Ovary (tissue), 9 donors: ENCODE measurements around the gene CCDC196. TPM values are rescaled to one million over a fixed set of nuclear protein-coding genes. Genes with fewer than 3 reads are reported as not detected.
A peak's percentile ranks its signal among the peaks of the same experiment; 100 is the strongest.

Experiments
- DNase-seq, 5 donors: peaks; one replicate each; pipeline ENCODE4 v3.0.0-alpha.2; 2019 to 2020
- H3K27ac ChIP-seq, 2 donors: fragments of 200-600 bp; one replicate each; pipeline versions ENCODE4 v1.5.1 to v1.8.0; 2019 to 2022
- H3K27me3 ChIP-seq: fragments of 200-600 bp; one replicate; pipeline ENCODE4 v1.8.0; 2022
- H3K36me3 ChIP-seq: fragments of 200-600 bp; sonication (generic); one replicate; pipeline ENCODE4 v1.5.1; 2019
- H3K4me1 ChIP-seq: one replicate; pipeline ENCODE4 v1.8.1; 2013; ENCODE audit warnings: mild to moderate bottlenecking, moderate library complexity; ENCODE audit not compliant: insufficient read depth
- H3K4me3 ChIP-seq: fragments of 200-600 bp; sonication (generic); one replicate; pipeline ENCODE4 v1.5.1; 2017
- H3K9me3 ChIP-seq, 2 donors: fragments of 200-600 bp in 1 of 2; sonication (generic) in 1 of 2; one replicate each; pipeline versions ENCODE4 v1.5.1 to v1.8.1; 2013 to 2019; ENCODE audit warnings: mild to moderate bottlenecking in 1 of 2, moderate library complexity in 1 of 2
- EP300 ChIP-seq: sonication (generic); formaldehyde crosslinking; IDR thresholded peaks from one replicate; pipeline ENCODE4 v1.6.1; 2017; ENCODE audit warnings: antibody characterized with exemption
- POLR2A ChIP-seq: fragments of 450-650 bp; IDR thresholded peaks from one replicate; pipeline ENCODE4 v1.6.1; 2017; ENCODE audit warnings: antibody characterized with exemption, mild to moderate bottlenecking, moderate library complexity
- WGBS, 3 donors: extraction: QIAGEN DNeasy Blood & Tissue Kit in 1 of 3; methylation state at CpG; one replicate each; pipeline versions ENCODE4 v1.1.5 to v1.1.7; 2013 to 2017; 5-methylcytosine and 5-hydroxymethylcytosine counted together
- intact Hi-C, 4 donors: fragments of 100-400 bp; cut with DNase I; formaldehyde crosslinking; loops; one replicate each; pipeline versions ENCODE4 v1.11.0 to v1.15.1; 2022 to 2023
- polyA plus RNA-seq, 2 donors: library from polyadenylated mRNA; stranded (reverse); fragments of 200-250 nt in 1 of 2; fragments of 350-450 nt in 1 of 2; fragmentation: Illumina TruSeq in 1 of 2; extraction: RNeasy Lipid Tissue Mini Kit (QIAGEN cat#74804) in 1 of 2; gene quantifications; one replicate each; pipeline ENCODE4 v1.2.3, GENCODE V29; 2013 to 2014
- total RNA-seq, 7 donors: library from RNA; depleted of rRNA in 2 of 7; stranded (reverse); fragments of >200 nt in 2 of 7; fragmentation: NEBNext Ultra II Directional in 3 of 7; extraction: Animal tissue kit (Norgen Biotek cat#: 25700) in 3 of 7; gene quantifications; one replicate each; pipeline versions ENCODE4 v1.1.0 to v1.2.4, GENCODE V29; 2016 to 2023
- TF ChIP-seq, protein P1 (sequence below), 3 donors: fragments of 450-650 bp in 2 of 3; fragments of 200-600 bp in 1 of 3; IDR thresholded peaks; one replicate each; pipeline versions ENCODE4 v1.5.1 to v1.8.0; 2016 to 2022; ENCODE audit warnings: antibody characterized with exemption in 3 of 3, mild to moderate bottlenecking in 1 of 3
- donor health status: DM: no; HTN: no; CAD: no; lungs with moderate emphysema.
- donor health status: DM: no; HTN: no; CAD: no.
- donor health status: Bipolar disorder and iron deficiency.
- donor health status: DM: yes; HTN: yes; CAD: no.
- donor health status: DM: no; HTN: no; CAD: no.
- donor health status: DM: yes; HTN: yes; CAD: no.

Gene CCDC196
- total and polyA plus RNA-seq, 9 donors: not detected

DNA sequence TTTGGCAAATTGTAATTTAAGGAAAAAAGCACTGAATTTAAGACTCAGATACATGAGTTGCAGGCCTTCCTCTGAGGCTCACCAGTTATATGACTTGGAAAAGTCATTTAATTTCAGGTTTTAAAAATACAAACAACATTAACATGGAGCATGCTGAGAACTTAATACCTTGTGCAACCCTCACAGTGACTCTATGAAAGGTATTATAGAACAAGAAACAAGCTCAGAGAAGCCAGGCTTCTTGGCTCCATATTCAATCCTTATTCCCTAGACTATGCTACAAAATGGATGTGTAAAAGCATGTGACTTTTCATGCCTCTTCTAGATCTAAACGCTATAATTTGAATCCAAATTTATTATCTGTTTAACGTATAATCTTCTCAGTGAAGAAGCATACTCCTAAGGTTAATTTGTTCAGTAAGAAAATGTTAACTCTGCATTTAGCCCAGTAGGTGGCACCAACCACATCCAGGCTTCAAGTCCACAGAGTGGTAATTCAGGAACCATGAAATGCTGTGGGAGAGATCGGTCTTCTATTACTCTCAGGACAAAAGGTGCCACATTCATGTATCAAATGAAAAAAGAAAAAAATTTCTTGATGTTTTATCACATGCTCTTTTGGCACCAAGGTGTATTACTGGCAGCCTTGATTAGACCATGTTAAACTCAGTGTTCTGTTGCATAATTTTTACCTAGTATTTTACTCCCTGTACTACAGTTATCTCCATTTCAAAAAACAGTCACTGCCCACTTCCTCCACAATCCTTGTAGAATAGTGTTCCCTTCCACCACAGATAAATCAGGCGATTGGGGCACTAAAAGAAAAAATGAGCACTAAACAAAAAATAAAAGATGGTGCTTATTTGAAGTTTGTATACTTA, 9.3 kb downstream of the CCDC196 start:
- WGBS, 3 donors: 0 to 1% (median 1%) methylated on average over 4 of the region's 4 CpGs
- no peaks in the 10 kb centered on the region for H3K9me3 ChIP-seq
- DNase-seq: peak in 3 of 5 donors; percentile 11 to 50 (median 31)
- no peak overlapping the region for H3K4me3 ChIP-seq
- no peak overlapping the region for H3K27ac ChIP-seq
- intact Hi-C loops: loop anchor here in 1 of 4 donors (10.0 kb wide), 1 partner anchor 639 kb away; no protein-coding TSS in a partner anchor
- no peaks in the 10 kb centered on the region for H3K36me3 ChIP-seq
- no peaks in the 10 kb centered on the region for H3K4me1 ChIP-seq
- TF ChIP-seq, protein P1, sequence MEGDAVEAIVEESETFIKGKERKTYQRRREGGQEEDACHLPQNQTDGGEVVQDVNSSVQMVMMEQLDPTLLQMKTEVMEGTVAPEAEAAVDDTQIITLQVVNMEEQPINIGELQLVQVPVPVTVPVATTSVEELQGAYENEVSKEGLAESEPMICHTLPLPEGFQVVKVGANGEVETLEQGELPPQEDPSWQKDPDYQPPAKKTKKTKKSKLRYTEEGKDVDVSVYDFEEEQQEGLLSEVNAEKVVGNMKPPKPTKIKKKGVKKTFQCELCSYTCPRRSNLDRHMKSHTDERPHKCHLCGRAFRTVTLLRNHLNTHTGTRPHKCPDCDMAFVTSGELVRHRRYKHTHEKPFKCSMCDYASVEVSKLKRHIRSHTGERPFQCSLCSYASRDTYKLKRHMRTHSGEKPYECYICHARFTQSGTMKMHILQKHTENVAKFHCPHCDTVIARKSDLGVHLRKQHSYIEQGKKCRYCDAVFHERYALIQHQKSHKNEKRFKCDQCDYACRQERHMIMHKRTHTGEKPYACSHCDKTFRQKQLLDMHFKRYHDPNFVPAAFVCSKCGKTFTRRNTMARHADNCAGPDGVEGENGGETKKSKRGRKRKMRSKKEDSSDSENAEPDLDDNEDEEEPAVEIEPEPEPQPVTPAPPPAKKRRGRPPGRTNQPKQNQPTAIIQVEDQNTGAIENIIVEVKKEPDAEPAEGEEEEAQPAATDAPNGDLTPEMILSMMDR (IDR thresholded peaks at IDR 0.05): peak; percentile 48 to 59 (median 56)
- no peak for TF ChIP-seq POLR2A
- no peak for TF ChIP-seq EP300
- H3K27me3 ChIP-seq: no peaks in the 10 kb centered on the region

DNA sequence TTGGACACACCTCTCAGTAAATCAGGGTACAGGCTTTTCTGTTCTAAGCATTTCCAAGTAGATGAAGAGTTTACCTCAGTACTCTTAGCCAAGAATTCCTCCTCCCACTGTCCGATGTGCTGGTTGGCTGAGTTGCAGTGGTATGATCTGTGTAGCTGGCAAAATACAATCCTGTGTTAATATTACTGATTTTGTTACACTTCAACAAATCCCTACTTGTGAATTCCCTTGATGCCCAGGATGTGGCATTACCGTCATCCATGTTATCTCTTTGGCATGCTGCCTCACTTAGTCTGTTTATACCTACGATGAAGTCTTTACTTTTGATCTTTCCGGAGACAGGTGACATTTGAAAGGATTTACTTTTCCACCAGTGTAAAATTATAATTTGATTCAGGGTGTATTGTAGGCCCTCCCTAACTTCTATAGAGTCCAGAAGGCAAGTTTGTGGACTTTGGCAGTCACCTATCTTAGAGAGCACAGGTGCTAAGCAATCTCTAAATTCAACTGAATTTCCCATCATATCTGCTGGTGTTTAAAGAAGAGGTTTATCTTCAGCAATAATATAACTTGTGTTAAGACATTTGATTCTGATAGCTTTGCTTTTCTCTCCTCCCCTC, 10.1 kb downstream of the CCDC196 start:
- TF ChIP-seq, protein P1 (IDR thresholded peaks at IDR 0.05): no peak
- TF ChIP-seq POLR2A (no peak), EP300 (no peak)
- intact Hi-C loops: loop anchor here in 1 of 4 donors (10.0 kb wide), 1 partner anchor 639 kb away; no protein-coding TSS in a partner anchor
- H3K27ac ChIP-seq: no peak overlapping the region
- 23 to 36% (median 29%) methylated on average over 4 of the region's 4 CpGs for WGBS, 3 donors
- no peaks in the 10 kb centered on the region for H3K36me3 ChIP-seq
- no peak for DNase-seq
- H3K4me1 ChIP-seq: no peaks in the 10 kb centered on the region
- no peak overlapping the region for H3K4me3 ChIP-seq
- no peaks in the 10 kb centered on the region for H3K27me3 ChIP-seq
- no peaks in the 10 kb centered on the region for H3K9me3 ChIP-seq

DNA sequence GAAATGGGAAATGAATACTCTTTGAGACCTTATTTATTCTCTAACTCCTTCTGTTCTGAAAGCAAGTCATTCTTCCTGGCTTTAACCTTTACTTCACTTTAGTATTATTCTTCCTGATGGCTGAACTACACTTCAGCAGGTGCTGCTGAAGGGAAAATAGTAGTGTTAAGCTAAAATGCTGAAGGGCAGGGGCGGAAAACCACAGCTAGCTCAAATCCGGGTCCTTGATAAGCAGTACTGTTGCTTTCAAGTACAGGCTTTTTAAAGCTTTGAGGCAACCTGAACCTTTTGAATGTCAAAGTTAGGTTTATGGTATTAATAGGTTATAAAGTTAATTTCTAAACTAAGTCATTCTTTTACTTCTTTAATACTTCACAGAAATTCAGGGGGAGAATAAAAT, 10.7 kb downstream of the CCDC196 start:
- Histone ChIP-seq H3K36me3 (no peaks in the 10 kb centered on the region), H3K4me3 (no peak overlapping the region), H3K27ac (no peak overlapping the region), H3K9me3 (no peaks in the 10 kb centered on the region), H3K27me3 (no peaks in the 10 kb centered on the region), H3K4me1 (no peaks in the 10 kb centered on the region)
- WGBS, 3 donors: 48 to 63% (median 49%) methylated on average over 2 of the region's 2 CpGs
- TF ChIP-seq POLR2A: no peak
- TF ChIP-seq, protein P1 (IDR thresholded peaks at IDR 0.05): no peak
- no peak for TF ChIP-seq EP300
- intact Hi-C loops: loop anchor here in 1 of 4 donors (10.0 kb wide), 1 partner anchor 638 kb away; no protein-coding TSS in a partner anchor
- DNase-seq: no peak

DNA sequence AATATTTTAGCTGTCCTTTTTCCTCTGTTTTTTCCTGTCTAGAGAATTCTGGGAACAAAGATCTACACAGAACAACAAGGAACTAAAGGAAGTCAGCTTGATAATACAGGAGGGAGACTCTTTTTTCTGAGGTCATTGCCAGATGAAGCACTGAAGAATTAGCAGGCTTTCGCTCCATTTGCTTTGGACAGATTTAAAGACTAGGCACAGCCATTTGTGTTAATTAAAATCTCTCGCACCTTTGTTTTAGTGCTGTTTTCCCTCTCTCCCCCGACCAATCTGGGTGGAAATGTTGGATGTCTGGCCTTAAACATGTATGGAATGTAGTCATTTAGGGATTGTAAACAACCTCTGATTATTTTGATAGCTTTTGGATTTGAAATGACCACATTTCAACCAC, 12.1 kb downstream of the CCDC196 start:
- TF ChIP-seq POLR2A (no peak), EP300 (no peak)
- TF ChIP-seq, protein P1 (IDR thresholded peaks at IDR 0.05): no peak
- H3K36me3 ChIP-seq: no peaks in the 10 kb centered on the region
- no peak for DNase-seq
- no peaks in the 10 kb centered on the region for H3K4me1 ChIP-seq
- WGBS, 3 donors: 42 to 70% (median 64%) methylated on average over 3 of the region's 3 CpGs
- H3K9me3 ChIP-seq: no peaks in the 10 kb centered on the region
- H3K4me3 ChIP-seq: no peak overlapping the region
- intact Hi-C loops: loop anchor here in 1 of 4 donors (10.0 kb wide), 1 partner anchor 636 kb away; no protein-coding TSS in a partner anchor
- no peak overlapping the region for H3K27ac ChIP-seq
- H3K27me3 ChIP-seq: no peaks in the 10 kb centered on the region
